Ovary (tissue), 9 donors: Measurements from ENCODE around the gene ESYT2. TPM values are rescaled to one million over a fixed set of nuclear protein-coding genes. Genes with fewer than 3 reads are reported as not detected.

Experiments
- DNase-seq, 5 donors: peaks; one replicate each; pipeline ENCODE4 v3.0.0-alpha.2; 2019 to 2020
- H3K27ac ChIP-seq, 2 donors: fragments of 200-600 bp; one replicate each; pipeline versions ENCODE4 v1.5.1 to v1.8.0; 2019 to 2022
- H3K27me3 ChIP-seq: fragments of 200-600 bp; one replicate; pipeline ENCODE4 v1.8.0; 2022
- H3K36me3 ChIP-seq: fragments of 200-600 bp; sonication (generic); one replicate; pipeline ENCODE4 v1.5.1; 2019
- H3K4me1 ChIP-seq: one replicate; pipeline ENCODE4 v1.8.1; 2013; ENCODE audit warnings: mild to moderate bottlenecking, moderate library complexity; ENCODE audit not compliant: insufficient read depth
- H3K4me3 ChIP-seq: fragments of 200-600 bp; sonication (generic); one replicate; pipeline ENCODE4 v1.5.1; 2017
- H3K9me3 ChIP-seq, 2 donors: fragments of 200-600 bp in 1 of 2; sonication (generic) in 1 of 2; one replicate each; pipeline versions ENCODE4 v1.5.1 to v1.8.1; 2013 to 2019; ENCODE audit warnings: mild to moderate bottlenecking in 1 of 2, moderate library complexity in 1 of 2
- EP300 ChIP-seq: sonication (generic); formaldehyde crosslinking; IDR thresholded peaks from one replicate; pipeline ENCODE4 v1.6.1; 2017; ENCODE audit warnings: antibody characterized with exemption
- POLR2A ChIP-seq: fragments of 450-650 bp; IDR thresholded peaks from one replicate; pipeline ENCODE4 v1.6.1; 2017; ENCODE audit warnings: antibody characterized with exemption, mild to moderate bottlenecking, moderate library complexity
- WGBS, 3 donors: extraction: QIAGEN DNeasy Blood & Tissue Kit in 1 of 3; methylation state at CpG; one replicate each; pipeline versions ENCODE4 v1.1.5 to v1.1.7; 2013 to 2017; 5-methylcytosine and 5-hydroxymethylcytosine counted together
- intact Hi-C, 4 donors: fragments of 100-400 bp; cut with DNase I; formaldehyde crosslinking; loops; one replicate each; pipeline versions ENCODE4 v1.11.0 to v1.15.1; 2022 to 2023
- polyA plus RNA-seq, 2 donors: library from polyadenylated mRNA; stranded (reverse); fragments of 200-250 nt in 1 of 2; fragments of 350-450 nt in 1 of 2; fragmentation: Illumina TruSeq in 1 of 2; extraction: RNeasy Lipid Tissue Mini Kit (QIAGEN cat#74804) in 1 of 2; gene quantifications; one replicate each; pipeline ENCODE4 v1.2.3, GENCODE V29; 2013 to 2014
- total RNA-seq, 7 donors: library from RNA; depleted of rRNA in 2 of 7; stranded (reverse); fragments of >200 nt in 2 of 7; fragmentation: NEBNext Ultra II Directional in 3 of 7; extraction: Animal tissue kit (Norgen Biotek cat#: 25700) in 3 of 7; gene quantifications; one replicate each; pipeline versions ENCODE4 v1.1.0 to v1.2.4, GENCODE V29; 2016 to 2023
- TF ChIP-seq, protein P1 (sequence below), 3 donors: fragments of 450-650 bp in 2 of 3; fragments of 200-600 bp in 1 of 3; IDR thresholded peaks; one replicate each; pipeline versions ENCODE4 v1.5.1 to v1.8.0; 2016 to 2022; ENCODE audit warnings: antibody characterized with exemption in 3 of 3, mild to moderate bottlenecking in 1 of 3
- donor health status: DM: no; HTN: no; CAD: no; lungs with moderate emphysema.
- donor health status: DM: no; HTN: no; CAD: no.
- donor health status: Bipolar disorder and iron deficiency.
- donor health status: DM: yes; HTN: yes; CAD: no.
- donor health status: DM: no; HTN: no; CAD: no.
- donor health status: DM: yes; HTN: yes; CAD: no.

The ESYT2 gene
- total and polyA plus RNA-seq, 9 donors, result 42.7 to 147 (median 91.6) TPM

GRCh38 chr7:158856883-158857668, 27.8 kb upstream of the ESYT2 start:
- peak overlapping the region; percentile 4 to 64 for H3K27ac ChIP-seq
- H3K4me1 ChIP-seq, result peaks cover 1% of the 10 kb centered on the region

DNA sequence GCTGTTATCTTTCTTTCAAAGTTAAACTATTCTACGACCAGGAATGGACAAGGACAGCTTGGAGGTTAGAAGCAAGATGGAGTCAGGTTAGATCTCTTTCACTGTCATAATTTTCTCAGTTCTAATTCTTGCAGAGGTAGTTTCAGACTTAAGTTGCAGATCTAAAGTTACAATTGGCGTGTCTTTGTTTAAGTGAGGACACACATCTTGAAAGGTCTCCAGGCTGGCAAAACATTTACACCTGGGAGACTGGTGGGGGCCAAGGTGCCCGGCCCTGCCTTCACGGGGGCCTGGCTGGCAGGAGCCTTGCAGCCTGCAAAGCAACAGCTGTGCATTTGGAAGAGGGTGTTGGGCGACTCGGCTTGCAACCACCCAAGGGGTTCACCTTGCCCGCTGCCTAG, 25.4 kb upstream of the ESYT2 start:
- WGBS, 3 donors, result 75 to 81% (median 78%) methylated on average over 7 of the region's 7 CpGs
- Histone ChIP-seq H3K27me3 (no peaks in the 10 kb centered on the region), H3K27ac (no peak overlapping the region), H3K4me3 (no peak overlapping the region), H3K4me1 (peaks cover 1% of the 10 kb centered on the region), H3K9me3 (no peaks in the 10 kb centered on the region), H3K36me3 (no peaks in the 10 kb centered on the region)
- TF ChIP-seq POLR2A (no peak), EP300 (no peak)
- TF ChIP-seq, protein P1, sequence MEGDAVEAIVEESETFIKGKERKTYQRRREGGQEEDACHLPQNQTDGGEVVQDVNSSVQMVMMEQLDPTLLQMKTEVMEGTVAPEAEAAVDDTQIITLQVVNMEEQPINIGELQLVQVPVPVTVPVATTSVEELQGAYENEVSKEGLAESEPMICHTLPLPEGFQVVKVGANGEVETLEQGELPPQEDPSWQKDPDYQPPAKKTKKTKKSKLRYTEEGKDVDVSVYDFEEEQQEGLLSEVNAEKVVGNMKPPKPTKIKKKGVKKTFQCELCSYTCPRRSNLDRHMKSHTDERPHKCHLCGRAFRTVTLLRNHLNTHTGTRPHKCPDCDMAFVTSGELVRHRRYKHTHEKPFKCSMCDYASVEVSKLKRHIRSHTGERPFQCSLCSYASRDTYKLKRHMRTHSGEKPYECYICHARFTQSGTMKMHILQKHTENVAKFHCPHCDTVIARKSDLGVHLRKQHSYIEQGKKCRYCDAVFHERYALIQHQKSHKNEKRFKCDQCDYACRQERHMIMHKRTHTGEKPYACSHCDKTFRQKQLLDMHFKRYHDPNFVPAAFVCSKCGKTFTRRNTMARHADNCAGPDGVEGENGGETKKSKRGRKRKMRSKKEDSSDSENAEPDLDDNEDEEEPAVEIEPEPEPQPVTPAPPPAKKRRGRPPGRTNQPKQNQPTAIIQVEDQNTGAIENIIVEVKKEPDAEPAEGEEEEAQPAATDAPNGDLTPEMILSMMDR (IDR thresholded peaks at IDR 0.05), result no peak
- DNase-seq, result no peak
- intact Hi-C loops, result no loop called here

More at GRCh38 chr7:158856883-158857668, 27.8 kb upstream of the ESYT2 start:
- intact Hi-C loops, result no loop called here
- WGBS, 3 donors, result 6 to 8% (median 6%) methylated on average over 25 to 31 of the region's 31 CpGs
- no peak for TF ChIP-seq EP300
- no peak for TF ChIP-seq POLR2A
- TF ChIP-seq, protein P1 (IDR thresholded peaks at IDR 0.05), result no peak
- Histone ChIP-seq H3K27me3 (no peaks in the 10 kb centered on the region), H3K4me3 (peak overlapping the region; percentile 90), H3K36me3 (no peaks in the 10 kb centered on the region), H3K9me3 (no peaks in the 10 kb centered on the region)
- no peak for DNase-seq

GRCh38 chr7:158850545-158851102, 21.3 kb upstream of the ESYT2 start:
- Histone ChIP-seq H3K36me3 (no peaks in the 10 kb centered on the region), H3K27ac (no peak overlapping the region), H3K27me3 (no peaks in the 10 kb centered on the region), H3K4me1 (no peaks in the 10 kb centered on the region), H3K9me3 (no peaks in the 10 kb centered on the region), H3K4me3 (no peak overlapping the region)
- TF ChIP-seq POLR2A (no peak), EP300 (no peak)
- TF ChIP-seq, protein P1 (IDR thresholded peaks at IDR 0.05), result no peak
- WGBS, 3 donors, result 55 to 63% (median 57%) methylated on average over 5 of the region's 5 CpGs
- DNase-seq, result no peak
- intact Hi-C loops, result no loop called here

DNA sequence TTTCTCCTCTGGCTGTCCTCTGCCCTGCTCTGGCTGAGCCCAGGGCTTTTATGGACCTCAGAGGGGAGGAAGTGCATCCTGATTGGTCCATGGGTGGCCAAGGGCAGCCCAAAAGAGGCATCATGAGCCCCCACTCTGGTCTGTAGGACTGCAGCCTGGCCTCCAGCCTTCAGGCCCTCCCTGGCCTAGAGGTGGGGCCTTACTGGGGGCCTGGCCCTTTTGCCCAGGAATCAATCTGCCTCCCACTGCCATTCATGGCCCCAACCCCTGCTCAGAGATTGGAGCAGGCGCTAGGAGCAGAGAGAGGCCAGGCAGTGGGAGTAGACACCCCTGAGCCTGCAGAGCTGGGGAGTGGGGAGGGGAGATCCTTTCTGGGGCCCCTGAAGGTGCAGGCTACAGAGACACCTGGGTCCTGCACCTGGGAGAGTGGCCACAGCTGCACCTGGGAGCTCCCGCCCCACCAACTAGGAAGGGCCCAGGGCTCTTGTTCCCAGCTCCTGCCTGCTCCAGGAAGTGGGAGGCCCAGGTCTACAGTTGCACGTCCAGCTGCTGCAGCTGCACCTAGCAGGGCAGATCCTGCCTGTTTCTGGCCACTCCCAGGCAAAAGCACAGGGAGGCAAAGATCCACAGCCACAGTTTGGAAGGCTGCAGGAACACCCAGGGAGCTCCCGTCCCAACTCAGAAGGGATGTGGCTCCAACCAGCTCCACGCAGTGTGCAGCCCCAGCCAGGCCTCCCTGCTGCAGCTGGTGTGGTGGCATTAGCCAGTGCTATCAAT, 20.6 kb upstream of the ESYT2 start:
- no peak overlapping the region for H3K4me3 ChIP-seq
- H3K4me1 ChIP-seq, result no peaks in the 10 kb centered on the region
- H3K27ac ChIP-seq, result no peak overlapping the region
- H3K27me3 ChIP-seq, result no peaks in the 10 kb centered on the region
- no peaks in the 10 kb centered on the region for H3K9me3 ChIP-seq
- WGBS, 3 donors, result 79 to 85% (median 80%) methylated on average over 5 of the region's 5 CpGs
- no peaks in the 10 kb centered on the region for H3K36me3 ChIP-seq
- intact Hi-C loops, result no loop called here
- TF ChIP-seq, protein P1 (IDR thresholded peaks at IDR 0.05), result no peak
- no peak for TF ChIP-seq EP300
- no peak for TF ChIP-seq POLR2A
- no peak for DNase-seq
